PC-3 (cell line): ENCODE results near the gene MOCS1. TPM values are rescaled to one million over a fixed set of nuclear protein-coding genes. Genes with fewer than 3 reads are reported as not detected.

Source experiments
- ATAC-seq: fragments of 200-7000 bp; cut with Tn5 transposase; 2 replicates; pipeline ENCODE4 v1.9.1; 2020; ENCODE audit warnings: mild to moderate bottlenecking, moderate library complexity
- BruUV-seq: library from RNA; stranded (reverse); fragments of 400-500 nt; replicated peaks from 2 replicates; lab custom pipeline; 2021; lab: Mats Ljungman, UMichigan
- CTCF ChIA-PET: fragments of 300-600 bp; sonication (Branson Sonifier 250); formaldehyde crosslinking; loops from one replicate; lab custom pipeline; 2022; ENCODE audit warnings: antibody characterized with exemption; lab: Charles Lee
- POLR2A ChIA-PET: fragments of 300-600 bp; sonication (Branson Sonifier 250); formaldehyde crosslinking; loops from one replicate; lab custom pipeline; 2022; ENCODE audit warnings: antibody characterized with exemption; ENCODE audit not compliant: unreplicated experiment; lab: Charles Lee
- DNase-seq: peaks from one replicate; pipeline ENCODE4 v3.0.0-alpha.2; 2015
- H2AFZ ChIP-seq: fragments of 300-600 bp; sonication (generic); 2 replicates; pipeline ENCODE4 v1.6.0; 2016; ENCODE audit warnings: antibody characterized with exemption, low read length
- H3F3A ChIP-seq: fragments of 300-600 bp; sonication (generic); one replicate; pipeline ENCODE4 v1.6.0; 2017; ENCODE audit warnings: antibody characterized with exemption, low read length, control low read depth, mild to moderate bottlenecking; ENCODE audit not compliant: unreplicated experiment
- H3K27ac ChIP-seq: fragments of 300-600 bp; sonication (generic); 2 replicates; pipeline ENCODE4 v1.5.1; 2016; ENCODE audit warnings: mild to moderate bottlenecking, low read length
- H3K27me3 ChIP-seq: fragments of 300-600 bp; sonication (generic); 2 replicates; pipeline ENCODE4 v1.6.1; 2016; ENCODE audit warnings: low read length, mixed read lengths
- H3K36me3 ChIP-seq: fragments of 300-600 bp; sonication (generic); 2 replicates; pipeline ENCODE4 v1.6.1; 2016; ENCODE audit warnings: low read depth, mixed run types, low read length, mixed read lengths
- H3K4me1 ChIP-seq: fragments of 300-600 bp; sonication (generic); 2 replicates; pipeline ENCODE4 v1.5.1; 2016; ENCODE audit warnings: low read length; ENCODE audit not compliant: insufficient read depth
- H3K4me2 ChIP-seq: fragments of 300-600 bp; sonication (generic); 2 replicates; pipeline ENCODE4 v1.6.0; 2016; ENCODE audit warnings: low read length
- H3K4me3 ChIP-seq: fragments of 300-600 bp; sonication (generic); 2 replicates; pipeline ENCODE4 v1.5.1; 2016; ENCODE audit warnings: mild to moderate bottlenecking, low read length, mixed read lengths
- H3K79me2 ChIP-seq: fragments of 300-600 bp; sonication (generic); 2 replicates; pipeline ENCODE4 v1.6.1; 2017; ENCODE audit warnings: low read length, mixed read lengths
- H3K9ac ChIP-seq: fragments of 300-600 bp; sonication (generic); 2 replicates; pipeline ENCODE4 v1.6.0; 2016; ENCODE audit warnings: mild to moderate bottlenecking, low read length
- H3K9me2 ChIP-seq: fragments of 300-600 bp; sonication (generic); replicated peaks from 2 replicates; pipeline ENCODE4 v1.6.1; 2016; ENCODE audit warnings: mixed run types, low read length, mixed read lengths
- H3K9me3 ChIP-seq: fragments of 300-600 bp; sonication (generic); 2 replicates; pipeline ENCODE4 v1.6.1; 2016; ENCODE audit warnings: low read length, mixed read lengths
- H4K20me1 ChIP-seq: fragments of 300-600 bp; sonication (generic); 2 replicates; pipeline ENCODE4 v1.6.1; 2016; ENCODE audit warnings: low read length, mixed read lengths
- EZH2 ChIP-seq: fragments of 300-600 bp; sonication (generic); IDR thresholded peaks from one replicate; pipeline ENCODE4 v1.6.1; 2017; ENCODE audit warnings: antibody characterized with exemption, mild to moderate bottlenecking, low read length; ENCODE audit not compliant: unreplicated experiment
- EZH2phosphoT487 ChIP-seq: fragments of 300-600 bp; sonication (generic); IDR thresholded peaks from 2 replicates; pipeline ENCODE4 v1.6.1; 2018; ENCODE audit warnings: mild to moderate bottlenecking, antibody characterized with exemption, low read length, borderline replicate concordance
- intact Hi-C: fragments of 100-400 bp; cut with micrococcal nuclease; formaldehyde crosslinking; loops from 2 replicates; pipeline ENCODE4 v1.9.0; 2023
- total RNA-seq: library from RNA; depleted of rRNA; stranded (reverse); fragments of >200 nt; gene quantifications from 2 replicates; pipeline ENCODE4 v1.2.3, GENCODE V29; 2014
- TF ChIP-seq, protein P1 (sequence below): fragments of 300-600 bp; sonication (generic); conservative IDR thresholded peaks from 2 replicates; pipeline ENCODE4 v1.5.1; 2017; ENCODE audit warnings: antibody characterized with exemption, low read depth, mild to moderate bottlenecking, low read length

The MOCS1 gene
- total RNA-seq, 1 experiment from 2014 or later: 6.0 TPM

DNA sequence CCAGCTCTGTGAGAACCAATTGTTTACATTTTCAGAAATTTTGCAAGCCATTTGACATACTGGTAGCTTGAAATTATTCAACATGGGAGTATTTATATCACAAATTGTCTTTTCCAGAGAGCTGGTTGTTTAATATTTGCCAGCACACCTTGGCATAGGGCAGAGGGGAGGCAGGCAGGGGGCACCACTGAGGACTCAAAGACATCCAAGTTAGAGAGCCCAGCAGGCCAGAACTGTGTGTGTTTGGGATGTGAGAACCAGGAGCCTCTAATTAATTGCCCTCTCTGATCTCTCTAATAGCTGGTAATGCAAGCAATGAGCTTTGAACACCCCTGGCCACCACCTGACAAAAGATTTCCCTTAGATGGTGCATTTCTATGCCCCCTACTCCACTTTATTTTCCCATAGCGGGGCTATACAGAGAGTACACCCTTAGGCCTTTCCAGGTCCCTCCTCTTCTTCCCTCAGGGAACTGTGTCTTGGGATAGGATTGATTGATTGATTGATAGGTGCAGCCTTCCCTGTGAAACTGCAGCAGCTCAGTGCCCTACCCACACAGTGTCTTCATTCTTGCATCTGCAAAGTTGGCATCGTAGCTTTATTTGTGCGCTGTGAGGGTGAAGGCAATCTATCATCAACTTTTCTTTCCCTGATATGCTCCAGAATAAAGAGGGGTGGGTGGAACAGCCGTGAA lies 29.2 kb downstream of the MOCS1 start:
- no peaks in the 10 kb centered on the region for H3K36me3 ChIP-seq
- no peak overlapping the region for H3K4me3 ChIP-seq
- H3K79me2 ChIP-seq: no peaks in the 10 kb centered on the region
- no peak overlapping the region for H3K9ac ChIP-seq
- H4K20me1 ChIP-seq: no peaks in the 10 kb centered on the region
- H3K4me2 ChIP-seq: no peak overlapping the region
- intact Hi-C loops: no loop called here
- H3K27me3 ChIP-seq: no peaks in the 10 kb centered on the region
- no peaks in the 10 kb centered on the region for H3K9me3 ChIP-seq
- no peaks in the 10 kb centered on the region for H3K9me2 ChIP-seq
- CTCF ChIA-PET: no interaction called here
- no peaks in the 10 kb centered on the region for H3K4me1 ChIP-seq
- POLR2A ChIA-PET: no interaction called here
- no TSS peak for BruUV-seq
- no peak overlapping the region for H2AFZ ChIP-seq
- ATAC-seq: no peak
- TF ChIP-seq, protein P1, sequence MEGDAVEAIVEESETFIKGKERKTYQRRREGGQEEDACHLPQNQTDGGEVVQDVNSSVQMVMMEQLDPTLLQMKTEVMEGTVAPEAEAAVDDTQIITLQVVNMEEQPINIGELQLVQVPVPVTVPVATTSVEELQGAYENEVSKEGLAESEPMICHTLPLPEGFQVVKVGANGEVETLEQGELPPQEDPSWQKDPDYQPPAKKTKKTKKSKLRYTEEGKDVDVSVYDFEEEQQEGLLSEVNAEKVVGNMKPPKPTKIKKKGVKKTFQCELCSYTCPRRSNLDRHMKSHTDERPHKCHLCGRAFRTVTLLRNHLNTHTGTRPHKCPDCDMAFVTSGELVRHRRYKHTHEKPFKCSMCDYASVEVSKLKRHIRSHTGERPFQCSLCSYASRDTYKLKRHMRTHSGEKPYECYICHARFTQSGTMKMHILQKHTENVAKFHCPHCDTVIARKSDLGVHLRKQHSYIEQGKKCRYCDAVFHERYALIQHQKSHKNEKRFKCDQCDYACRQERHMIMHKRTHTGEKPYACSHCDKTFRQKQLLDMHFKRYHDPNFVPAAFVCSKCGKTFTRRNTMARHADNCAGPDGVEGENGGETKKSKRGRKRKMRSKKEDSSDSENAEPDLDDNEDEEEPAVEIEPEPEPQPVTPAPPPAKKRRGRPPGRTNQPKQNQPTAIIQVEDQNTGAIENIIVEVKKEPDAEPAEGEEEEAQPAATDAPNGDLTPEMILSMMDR: no peak
- TF ChIP-seq EZH2 (no peak), EZH2phosphoT487 (no peak)
- no peak for DNase-seq
- no peaks in the 10 kb centered on the region for H3F3A ChIP-seq
- no peak overlapping the region for H3K27ac ChIP-seq

DNA sequence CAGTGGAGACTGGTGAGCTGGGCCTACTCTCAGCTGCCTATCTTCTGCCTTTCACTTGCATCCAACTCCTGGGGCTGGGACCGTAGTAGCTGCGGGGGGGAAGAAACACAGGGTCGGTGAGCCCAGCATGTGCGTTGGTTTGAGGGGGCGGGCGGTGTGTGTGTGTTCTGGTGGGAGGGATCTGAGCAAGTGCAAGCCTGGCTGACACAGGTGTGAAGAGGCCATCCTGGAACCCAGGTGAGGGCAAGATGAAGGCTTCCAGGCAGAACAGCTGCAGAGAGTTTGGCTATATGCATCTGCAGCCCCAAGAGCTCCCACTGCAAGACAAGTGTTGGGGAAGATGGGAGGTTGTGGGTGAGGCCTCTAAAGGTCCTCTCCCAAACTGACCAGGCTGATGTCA lies 30.6 kb downstream of the MOCS1 start:
- ATAC-seq: no peak
- no peaks in the 10 kb centered on the region for H3K4me1 ChIP-seq
- H2AFZ ChIP-seq: no peak overlapping the region
- CTCF ChIA-PET: no interaction called here
- no peaks in the 10 kb centered on the region for H3K79me2 ChIP-seq
- no peak for DNase-seq
- H3K9me3 ChIP-seq: no peaks in the 10 kb centered on the region
- TF ChIP-seq, protein P1: no peak
- no peak for TF ChIP-seq EZH2phosphoT487
- no peak for TF ChIP-seq EZH2
- no peak overlapping the region for H3K27ac ChIP-seq
- no peaks in the 10 kb centered on the region for H3K27me3 ChIP-seq
- H3K4me2 ChIP-seq: no peak overlapping the region
- no peaks in the 10 kb centered on the region for H3F3A ChIP-seq
- intact Hi-C loops: no loop called here
- BruUV-seq: no TSS peak
- no peaks in the 10 kb centered on the region for H3K36me3 ChIP-seq
- no peaks in the 10 kb centered on the region for H3K9me2 ChIP-seq
- H4K20me1 ChIP-seq: no peaks in the 10 kb centered on the region
- POLR2A ChIA-PET: no interaction called here
- H3K9ac ChIP-seq: no peak overlapping the region
- H3K4me3 ChIP-seq: no peak overlapping the region

DNA sequence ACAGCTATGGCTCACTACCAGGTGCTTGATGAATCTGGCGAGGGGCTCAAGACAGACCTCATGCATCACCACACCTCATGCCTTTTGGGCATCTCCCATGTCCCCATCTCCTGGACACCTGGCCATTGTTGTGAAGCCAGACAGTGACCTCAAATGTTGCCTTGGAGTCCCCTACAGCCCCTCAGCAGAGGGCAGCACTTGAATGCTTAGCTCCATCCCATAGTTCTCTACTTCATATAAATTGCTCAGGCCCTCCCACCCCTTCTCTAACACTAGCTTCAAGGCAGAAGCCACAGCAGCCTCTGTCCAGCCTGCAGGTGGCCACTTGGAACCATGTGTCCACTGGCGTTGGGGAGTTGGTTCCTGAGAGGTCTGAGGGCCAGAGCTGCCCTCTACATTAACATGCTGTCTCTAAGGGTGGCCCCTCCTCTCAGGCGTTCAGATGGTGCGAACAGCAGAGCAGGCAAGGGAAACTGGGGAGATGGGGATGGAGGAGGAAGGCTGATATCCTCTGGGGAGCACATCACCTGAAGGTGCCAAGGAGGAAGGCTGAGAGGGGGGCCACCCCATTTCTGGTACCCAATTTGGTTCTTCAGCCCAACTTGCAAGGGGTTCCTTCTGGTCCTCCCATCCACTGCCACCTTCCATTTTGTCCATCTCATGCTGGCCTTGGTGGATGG lies 31.3 kb downstream of the MOCS1 start:
- Histone ChIP-seq H3K4me3 (no peak overlapping the region), H3F3A (no peaks in the 10 kb centered on the region), H3K27ac (no peak overlapping the region), H3K9ac (no peak overlapping the region), H4K20me1 (no peaks in the 10 kb centered on the region), H3K4me2 (no peak overlapping the region), H3K4me1 (no peaks in the 10 kb centered on the region), H3K79me2 (no peaks in the 10 kb centered on the region), H3K9me3 (no peaks in the 10 kb centered on the region), H3K36me3 (no peaks in the 10 kb centered on the region), H2AFZ (no peak overlapping the region), H3K9me2 (no peaks in the 10 kb centered on the region), H3K27me3 (no peaks in the 10 kb centered on the region)
- BruUV-seq: no TSS peak
- CTCF ChIA-PET: no interaction called here
- intact Hi-C loops: no loop called here
- DNase-seq (no peak), ATAC-seq (no peak; the same call in 1 of the 2 replicates)
- POLR2A ChIA-PET: no interaction called here
- TF ChIP-seq, protein P1: 0 out of 2 replicates have a peak, but pooled peaks have one; percentile 10
- TF ChIP-seq EZH2: no peak
